ENCODE results near the gene SLC2A9.

DNA sequence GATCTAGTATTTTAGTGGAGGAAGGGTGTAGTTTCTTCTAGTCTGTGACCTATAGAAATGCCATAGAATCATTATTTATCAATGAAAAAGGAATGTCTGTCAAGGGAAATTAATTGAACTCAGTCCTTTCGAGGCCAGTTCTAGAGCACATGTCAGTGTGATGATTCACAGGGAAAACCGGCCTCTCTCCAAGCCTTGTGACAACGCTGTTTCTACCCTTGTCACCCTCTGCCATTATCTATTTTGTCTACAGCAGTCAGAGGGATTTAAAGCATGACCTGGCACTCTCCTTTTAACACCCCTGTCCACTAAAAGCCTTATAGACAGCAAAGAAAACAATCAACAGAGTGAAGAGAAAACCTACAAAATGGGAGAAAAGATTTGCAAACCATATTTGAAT is 120.0 kb downstream of the SLC2A9 start:
- no peak for TF ChIP-seq POLR2AphosphoS5 (IDR thresholded peaks at IDR 0.05)
- TF ChIP-seq, protein P1, sequence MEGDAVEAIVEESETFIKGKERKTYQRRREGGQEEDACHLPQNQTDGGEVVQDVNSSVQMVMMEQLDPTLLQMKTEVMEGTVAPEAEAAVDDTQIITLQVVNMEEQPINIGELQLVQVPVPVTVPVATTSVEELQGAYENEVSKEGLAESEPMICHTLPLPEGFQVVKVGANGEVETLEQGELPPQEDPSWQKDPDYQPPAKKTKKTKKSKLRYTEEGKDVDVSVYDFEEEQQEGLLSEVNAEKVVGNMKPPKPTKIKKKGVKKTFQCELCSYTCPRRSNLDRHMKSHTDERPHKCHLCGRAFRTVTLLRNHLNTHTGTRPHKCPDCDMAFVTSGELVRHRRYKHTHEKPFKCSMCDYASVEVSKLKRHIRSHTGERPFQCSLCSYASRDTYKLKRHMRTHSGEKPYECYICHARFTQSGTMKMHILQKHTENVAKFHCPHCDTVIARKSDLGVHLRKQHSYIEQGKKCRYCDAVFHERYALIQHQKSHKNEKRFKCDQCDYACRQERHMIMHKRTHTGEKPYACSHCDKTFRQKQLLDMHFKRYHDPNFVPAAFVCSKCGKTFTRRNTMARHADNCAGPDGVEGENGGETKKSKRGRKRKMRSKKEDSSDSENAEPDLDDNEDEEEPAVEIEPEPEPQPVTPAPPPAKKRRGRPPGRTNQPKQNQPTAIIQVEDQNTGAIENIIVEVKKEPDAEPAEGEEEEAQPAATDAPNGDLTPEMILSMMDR (IDR thresholded peaks at IDR 0.05) = no peak
- no peak for TF ChIP-seq POLR2A (IDR thresholded peaks at IDR 0.05; ENCODE audit: low read depth)
- TF ChIP-seq EP300 (IDR thresholded peaks at IDR 0.05) = no peak
